Epidermal melanocyte (primary cell): ENCODE results near the gene TSPAN2.
A peak's percentile ranks its signal among the peaks of the same experiment; 100 is the strongest.

Experiments
- DNase-seq: peaks from one replicate; pipeline ENCODE4 v3.0.0; 2011; ENCODE audit warnings: low spot score; ENCODE audit not compliant: insufficient read length

The TSPAN2 gene

DNA sequence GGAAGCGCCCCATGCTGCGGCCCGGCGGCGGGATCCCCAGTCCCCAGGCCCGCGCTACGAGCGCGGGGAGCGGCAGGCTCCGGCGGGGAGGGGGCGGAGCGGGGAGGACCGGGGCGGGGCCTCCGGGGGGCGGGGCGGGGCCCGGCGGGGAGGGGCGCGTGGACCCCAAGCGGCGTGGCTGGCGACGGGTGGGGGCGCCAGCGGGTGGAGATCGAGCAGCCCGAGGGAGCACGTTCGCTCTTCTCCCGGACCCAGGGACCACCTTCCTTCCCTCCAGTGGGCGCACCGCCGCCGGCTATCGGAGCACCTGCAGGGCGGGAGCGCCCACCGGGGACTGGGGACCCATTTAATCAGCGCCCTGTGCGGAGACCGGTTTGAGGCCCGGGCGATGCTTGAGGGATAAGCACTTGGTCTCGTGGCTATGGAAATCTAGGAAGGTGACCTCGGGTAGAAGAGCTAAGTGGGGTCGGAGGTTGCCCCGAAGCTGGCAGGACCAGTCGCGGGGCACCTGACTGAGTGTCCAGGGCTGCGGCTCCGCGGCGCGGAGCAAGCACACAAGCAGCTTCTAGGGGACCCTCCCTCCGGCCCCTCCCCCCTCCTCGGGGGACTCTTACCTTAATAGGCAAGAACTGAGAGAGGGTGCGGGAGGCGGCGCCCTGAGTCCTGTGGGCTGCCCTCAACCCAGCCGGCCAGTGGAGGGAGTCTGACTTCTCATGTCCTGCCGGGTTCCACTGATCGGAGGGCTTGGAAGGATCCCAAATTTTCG, at the start of gene TSPAN2:
TSPAN2 (minus strand) TSS at position 84 of the 766 bp plus-strand sequence; CDS start at position 13, 71 bp downstream.
- no peak for DNase-seq

DNA sequence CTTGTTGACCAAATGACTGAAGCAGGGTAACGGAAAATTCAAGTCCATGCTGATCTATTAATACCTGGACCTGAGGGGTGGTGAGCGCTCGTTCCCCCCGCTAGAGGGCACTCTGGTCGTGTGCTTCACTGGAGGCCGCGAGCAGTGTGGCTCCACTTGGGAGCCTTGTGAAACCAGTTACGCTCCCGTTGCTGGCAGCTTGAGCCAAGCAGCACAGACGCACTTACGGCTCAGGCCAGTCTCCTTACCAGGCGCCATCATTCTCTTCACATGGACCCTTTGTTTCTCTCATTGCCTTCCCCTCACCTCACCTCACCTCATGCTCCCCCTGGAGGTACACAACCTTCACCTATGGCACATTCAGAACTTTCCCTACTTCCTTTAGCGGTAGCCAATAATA, 49.7 kb upstream of the TSPAN2 start:
- DNase-seq: peak; percentile 79

DNA sequence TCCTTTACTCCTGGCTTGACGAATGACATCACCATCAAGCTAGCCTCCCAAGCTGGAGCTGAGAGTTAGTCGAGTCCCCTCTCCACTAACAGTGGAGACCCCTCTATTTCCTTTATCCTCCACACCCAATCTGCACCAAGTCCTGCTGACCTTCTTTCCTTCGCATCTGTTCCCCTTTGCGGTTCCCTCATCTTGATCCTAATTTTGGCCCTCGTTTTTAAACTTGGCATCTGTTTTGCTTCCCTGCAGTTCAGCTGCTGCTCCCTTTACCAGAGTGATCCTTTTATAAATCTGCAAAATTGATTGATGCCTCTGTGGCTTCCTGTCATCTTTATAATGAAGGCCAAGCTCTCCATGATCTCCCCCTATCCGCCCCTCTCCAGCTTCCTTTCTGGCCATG, 49.0 kb upstream of the TSPAN2 start:
- DNase-seq: no peak

DNA sequence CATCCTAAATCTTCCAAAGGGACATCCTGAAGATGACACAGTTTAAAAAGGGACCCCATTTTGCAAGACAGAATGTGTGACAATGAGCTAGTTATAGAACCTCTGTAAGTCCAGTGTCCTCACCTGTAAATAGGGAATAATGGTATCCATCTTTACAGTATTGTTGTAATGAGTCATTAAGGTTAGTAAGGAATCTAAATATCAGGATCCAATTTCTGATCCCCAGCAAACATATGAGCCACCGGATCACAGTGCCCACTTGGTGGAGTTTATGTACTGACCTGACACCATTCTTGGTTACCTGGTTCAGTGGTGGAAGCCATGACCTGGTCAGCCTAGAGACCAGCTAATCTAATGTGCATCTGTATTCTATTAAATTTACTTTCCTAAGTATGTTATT, 47.9 kb upstream of the TSPAN2 start:
- no peak for DNase-seq

DNA sequence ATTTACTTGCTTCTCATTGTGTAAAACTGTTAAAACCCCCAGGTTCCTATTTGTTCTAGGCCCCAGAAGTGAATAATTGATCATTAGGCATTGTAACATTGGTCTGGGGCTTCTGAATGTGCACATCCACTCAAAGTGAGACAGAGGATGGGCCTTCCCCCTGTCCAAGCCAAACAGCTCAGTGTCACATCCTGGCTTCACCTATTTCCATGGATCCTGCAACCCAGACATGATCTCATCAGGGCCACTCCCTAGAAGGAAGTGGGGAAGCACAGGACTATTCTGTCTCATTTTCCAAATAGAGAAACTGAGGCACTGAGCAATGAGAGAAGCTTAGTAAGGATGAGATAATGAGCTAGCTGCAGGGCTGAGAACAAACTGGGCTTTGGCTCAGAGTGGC, 47.4 kb upstream of the TSPAN2 start:
- no peak for DNase-seq

DNA sequence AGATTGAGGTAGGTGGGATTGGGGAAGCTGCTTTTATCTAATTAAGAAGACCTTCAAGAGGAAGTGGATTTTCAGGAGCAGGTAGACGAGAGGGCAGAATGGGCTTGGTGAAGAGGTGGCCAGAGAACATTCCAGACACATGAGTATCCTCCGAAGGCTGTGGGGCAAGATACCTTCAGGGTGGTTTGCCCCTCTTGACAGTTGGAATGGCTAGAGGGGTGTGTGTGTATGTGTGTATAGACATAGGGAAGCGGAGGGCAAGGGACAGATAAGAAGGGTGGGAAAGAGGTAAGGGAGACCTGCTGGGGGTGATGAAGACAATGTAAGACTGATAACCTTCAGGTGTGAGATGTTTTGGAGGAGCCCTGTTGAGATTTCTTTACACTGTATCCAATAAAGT, 46.8 kb upstream of the TSPAN2 start:
- DNase-seq: no peak

DNA sequence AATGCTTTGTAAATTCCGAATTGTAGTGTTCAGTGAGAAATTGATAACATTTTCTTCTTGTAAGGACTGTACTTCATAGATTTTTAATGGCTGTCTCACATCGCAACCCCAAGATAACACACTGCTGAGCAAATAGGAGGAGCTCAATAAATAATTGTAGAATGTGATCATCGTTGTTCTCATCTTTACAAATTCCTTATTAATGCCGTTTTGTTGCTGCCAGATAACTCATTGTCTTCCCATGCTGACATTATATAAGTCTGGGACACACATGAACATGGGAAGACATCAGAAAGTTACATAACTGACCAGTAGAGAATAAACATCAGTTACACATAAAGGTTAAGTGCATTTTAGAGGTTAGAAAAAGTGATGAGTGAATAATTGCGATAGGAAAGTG, 46.4 kb upstream of the TSPAN2 start:
- no peak for DNase-seq

DNA sequence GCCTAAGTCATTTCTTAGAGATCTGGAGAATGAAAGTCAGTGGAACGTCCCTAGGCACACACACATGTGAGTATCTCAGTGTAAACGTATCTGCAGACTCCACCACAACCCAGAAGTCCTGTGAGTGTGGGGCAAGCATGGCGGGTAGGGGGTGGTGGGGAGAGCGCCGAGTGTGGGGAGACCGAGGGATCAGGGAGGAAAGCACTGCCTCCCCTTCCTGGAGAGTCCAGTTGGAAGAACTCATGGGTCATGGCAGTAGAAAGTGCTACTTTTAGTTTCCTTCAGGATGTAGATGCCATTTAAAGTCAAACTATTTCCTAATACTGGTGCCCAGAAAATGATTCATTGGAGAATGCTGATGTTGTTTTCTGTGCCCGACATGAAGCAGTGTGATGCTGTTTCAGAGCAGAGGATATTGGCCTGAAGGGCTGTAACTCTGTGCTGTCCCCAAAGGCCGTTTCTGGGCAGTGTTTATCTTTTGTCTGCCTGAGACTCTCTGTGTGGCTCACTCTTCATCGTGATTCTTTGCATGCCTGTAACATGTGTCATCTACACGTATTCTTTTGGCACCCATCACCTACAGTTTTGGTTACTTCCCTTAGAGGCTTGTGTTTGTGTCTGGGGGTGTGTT, 45.7 kb upstream of the TSPAN2 start:
- no peak for DNase-seq

DNA sequence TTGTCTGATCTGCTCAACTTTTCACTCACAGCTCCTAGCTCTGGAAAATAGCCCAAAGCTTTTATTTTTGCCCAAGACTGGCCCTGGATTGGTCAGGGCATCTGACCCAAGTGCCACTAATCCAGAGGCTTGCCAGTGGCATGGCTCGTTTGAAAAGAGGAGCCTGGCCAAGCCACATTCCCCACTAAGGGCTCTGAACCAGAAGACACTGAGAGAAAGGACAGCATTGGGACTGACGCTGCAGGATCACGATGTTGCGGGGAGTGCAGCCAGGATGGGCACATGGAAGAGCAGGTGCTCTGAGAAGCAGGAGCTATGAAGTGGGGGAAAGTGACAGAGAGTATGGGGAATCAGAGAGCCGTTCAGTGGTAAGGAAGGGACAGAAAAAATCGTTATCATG, 44.9 kb upstream of the TSPAN2 start:
- no peak for DNase-seq

DNA sequence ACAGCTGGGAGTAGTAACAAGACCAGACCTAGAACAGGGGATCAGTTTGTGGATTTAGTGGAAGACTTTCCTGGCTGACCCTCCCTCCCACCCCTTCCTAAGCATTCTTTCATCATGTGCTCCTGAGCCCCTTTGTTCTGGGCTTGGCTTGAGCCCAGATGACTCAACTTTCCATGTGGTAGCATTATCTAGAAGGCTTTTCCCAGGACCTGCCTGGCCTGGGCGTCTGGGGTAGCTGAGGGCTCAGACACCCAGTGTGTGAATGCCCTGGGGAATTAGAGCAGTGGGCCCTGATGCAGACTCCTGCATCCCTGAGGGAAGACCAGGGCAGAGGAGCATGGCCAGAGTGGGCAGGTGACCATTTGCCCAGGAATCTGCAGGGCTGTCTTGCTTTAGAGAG, 44.1 kb upstream of the TSPAN2 start:
- DNase-seq: no peak

DNA sequence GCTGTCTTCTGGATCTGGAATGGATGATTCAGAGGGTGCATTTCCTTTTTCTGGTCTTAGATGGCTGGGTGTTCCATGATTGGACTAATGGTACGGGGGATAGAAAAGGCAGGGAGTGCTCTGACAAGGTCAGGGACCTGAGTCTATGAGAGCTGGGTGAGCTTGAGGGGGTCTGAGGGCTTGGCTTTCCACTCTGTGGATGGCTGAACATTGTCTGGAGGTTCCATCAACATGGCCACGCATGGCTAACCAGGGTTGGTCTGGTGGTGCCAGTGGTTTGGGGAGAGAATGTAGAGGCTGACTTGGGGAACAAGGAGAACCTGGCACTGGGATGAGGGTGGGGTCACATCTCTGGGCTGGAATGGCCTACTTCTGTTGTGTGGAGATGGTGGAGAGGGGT, 41.5 kb upstream of the TSPAN2 start:
- DNase-seq: no peak

DNA sequence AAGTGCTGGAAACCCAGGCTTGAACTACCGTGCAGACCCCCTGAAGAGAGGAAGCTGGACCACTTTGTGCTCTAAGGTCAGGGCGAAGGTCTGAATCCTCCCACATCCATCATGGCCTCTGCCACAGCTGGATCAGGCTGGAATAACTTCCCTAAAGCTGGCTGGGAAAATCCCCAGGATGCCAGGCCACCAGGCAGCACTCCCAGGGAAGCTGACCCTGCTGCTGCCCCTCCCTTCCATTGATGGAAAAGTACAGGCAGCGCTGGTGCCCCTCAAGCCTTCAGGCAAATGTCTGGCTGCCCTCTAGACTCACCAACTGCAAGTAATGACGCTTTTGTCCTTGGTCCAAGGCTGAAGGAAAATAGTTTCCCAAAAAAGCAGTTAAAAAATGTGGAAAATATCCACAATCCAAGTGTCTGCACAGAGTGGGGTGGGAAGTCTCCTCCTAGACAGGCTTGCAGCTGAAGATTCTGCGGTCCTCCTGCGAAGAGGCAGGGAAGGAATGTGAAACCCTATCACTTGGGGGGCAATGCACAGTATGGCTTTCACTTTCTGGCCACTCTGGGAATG, 39.9 kb upstream of the TSPAN2 start:
- no peak for DNase-seq

DNA sequence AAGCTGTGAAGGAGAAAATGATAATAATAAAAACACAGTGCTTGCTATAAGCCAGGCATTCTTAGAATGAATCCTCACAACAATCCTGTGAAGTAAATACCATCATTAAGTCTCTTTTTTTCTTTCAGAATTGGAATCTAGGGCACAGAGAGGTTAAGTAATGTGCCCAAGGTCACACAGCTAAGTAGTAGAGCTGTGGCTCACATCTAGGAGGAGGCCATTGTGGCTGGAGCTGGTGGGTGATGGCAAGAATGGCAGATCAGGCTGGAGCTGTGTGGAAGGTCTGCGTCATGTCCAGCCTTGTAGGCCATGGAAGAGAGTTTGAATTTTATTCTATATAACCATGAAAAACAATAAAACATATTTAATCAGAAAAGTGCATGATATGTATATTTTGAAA, 38.2 kb upstream of the TSPAN2 start:
- DNase-seq: no peak

DNA sequence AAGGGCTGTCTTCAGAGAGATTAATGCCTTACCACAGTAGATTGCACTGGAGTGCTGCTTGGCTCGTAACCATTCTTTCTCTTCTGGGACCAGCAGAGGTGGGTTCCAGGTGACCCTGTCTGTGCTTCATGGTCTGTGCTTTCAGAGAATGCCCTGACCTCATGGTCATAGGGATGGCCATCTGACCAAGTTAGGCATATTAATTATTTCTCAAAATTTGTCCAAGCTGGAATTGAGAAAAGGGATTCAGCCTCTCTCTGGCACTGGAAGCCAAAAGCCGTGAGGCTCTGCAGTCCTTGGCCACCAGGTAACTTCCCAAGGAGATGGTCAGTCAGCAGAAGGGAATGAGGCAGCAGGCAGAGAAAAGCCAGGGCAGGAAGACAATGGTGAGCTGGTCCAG, 37.2 kb upstream of the TSPAN2 start:
- no peak for DNase-seq

DNA sequence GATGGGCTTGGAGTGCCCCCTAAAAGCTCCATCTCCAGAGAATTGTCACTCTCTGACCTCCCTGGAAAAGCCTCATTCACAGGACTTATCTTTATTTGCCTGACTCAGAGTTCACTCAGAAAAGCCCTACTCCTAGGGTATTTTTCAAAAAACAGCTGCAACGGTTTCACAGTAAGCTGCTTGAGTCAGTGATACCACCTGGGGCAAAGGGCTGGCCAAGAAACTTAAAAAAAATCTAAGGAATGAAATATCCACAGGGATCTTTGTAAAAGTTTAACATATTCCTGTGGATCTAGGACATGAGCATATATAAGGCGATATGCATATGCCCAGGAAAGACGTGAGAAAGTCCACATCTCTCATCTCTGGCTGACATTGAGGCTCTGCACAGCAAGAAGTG, 33.8 kb upstream of the TSPAN2 start:
- DNase-seq: no peak

DNA sequence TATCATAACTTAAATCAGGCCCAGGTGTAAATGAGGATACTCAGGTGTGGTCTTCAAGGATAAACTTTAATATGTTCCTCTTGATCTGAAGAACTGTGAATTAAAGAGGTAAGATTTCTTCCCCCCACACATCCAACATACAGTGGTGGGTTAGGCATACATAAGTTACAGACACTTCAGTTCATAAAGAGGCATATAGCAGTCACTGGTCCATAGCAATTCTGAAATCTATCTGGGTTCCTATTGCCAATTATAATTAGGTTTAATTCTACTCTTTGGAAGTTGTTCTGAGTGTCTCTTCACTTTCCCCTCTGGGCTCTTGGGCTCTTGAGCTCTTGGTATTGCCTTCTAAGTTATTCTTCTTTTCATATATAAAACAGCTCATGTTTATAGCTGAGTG, 32.5 kb upstream of the TSPAN2 start:
- no peak for DNase-seq

DNA sequence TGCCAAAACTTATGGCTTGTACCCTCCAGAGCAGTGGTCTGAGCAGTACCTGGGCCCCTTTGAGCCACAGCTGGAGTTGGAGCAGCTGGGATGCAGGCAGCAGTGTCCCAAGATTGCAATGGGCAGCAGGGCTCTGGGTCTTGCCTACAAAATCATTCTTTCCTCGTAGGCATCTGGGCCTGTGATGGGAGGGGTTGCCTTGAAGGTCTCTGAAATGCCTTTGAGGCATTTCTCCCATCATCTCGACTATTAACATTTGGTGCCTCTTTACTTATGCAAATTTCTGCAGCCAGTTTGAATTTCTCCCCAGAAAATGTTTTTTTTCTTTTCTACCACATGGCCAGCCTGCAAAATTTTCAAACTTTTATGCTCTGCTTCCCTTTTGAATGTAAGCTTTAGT, 31.0 kb upstream of the TSPAN2 start:
- no peak for DNase-seq

DNA sequence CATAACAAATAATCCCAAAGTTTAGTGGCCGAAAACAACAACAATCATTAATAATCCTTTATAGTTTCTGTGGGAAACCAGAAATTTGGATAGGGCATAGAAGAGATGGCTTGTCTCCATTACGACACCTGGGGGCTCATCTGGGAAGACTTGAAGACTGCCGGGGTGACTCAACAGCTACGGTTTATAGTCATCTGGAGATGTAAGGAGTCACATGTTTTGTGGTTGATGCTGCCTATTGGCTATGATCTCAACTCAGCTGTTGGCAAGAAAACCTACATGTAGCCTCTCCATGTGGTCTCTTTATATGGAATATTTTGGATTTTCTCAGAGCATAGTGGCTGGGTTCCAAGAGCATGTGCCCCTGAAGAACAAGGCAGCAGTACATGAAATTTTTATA, 29.3 kb upstream of the TSPAN2 start:
- DNase-seq: no peak

DNA sequence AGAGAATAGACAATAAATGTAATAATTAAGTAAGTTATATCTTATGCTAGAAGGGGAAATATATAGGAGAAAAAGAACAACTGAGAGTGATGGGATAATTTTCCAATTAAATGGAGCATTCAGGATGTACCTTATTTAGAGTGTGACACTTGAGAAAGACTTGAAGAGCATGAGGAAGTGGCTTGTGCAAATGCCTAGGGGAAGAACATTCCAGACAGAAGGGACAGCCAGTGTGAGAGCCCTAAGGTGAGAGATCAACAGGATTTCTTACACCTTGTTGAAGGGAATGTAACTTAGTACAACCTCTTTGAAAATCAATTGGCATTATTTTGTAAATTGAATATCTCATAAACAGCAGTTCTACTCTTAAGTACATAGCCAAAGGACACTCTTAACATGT, 28.8 kb upstream of the TSPAN2 start:
- no peak for DNase-seq

DNA sequence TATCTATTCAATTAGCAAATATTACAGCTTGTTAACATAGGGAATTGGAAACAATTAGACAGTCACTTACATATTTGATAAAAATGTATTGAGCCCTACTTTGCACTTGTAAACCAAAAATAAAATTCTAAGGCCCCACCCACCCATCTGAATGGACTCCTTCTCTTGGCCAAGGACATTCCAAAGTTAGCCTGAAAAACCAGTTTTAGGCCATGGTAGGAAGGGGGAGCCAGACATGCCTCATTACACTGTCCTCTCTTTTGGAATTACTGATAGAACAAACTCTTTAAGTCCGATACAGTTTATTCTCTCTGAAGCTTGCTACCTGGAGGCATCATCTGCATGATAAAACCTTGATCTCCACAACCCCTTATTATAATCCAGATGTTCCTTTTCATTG, 28.0 kb upstream of the TSPAN2 start:
- no peak for DNase-seq

DNA sequence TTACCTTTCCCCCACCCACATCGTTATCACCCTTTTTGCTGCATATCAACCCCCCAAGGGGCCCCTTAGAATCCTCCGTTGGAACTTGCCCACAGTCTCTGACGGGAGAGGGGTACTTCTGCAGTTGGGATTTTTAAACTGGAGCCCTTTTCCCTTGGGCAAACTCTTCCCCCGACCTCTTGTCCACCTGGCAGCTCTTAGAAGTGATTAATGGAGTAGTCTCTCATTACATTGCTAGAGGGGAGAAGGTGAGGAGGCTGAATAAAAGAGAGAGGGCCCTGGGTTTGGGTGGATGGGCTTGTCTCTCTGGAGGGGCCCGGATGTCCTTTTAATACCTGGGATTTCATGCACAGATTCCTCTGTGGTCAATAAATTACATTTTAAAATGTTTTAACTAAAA, 27.2 kb upstream of the TSPAN2 start:
- DNase-seq: no peak

DNA sequence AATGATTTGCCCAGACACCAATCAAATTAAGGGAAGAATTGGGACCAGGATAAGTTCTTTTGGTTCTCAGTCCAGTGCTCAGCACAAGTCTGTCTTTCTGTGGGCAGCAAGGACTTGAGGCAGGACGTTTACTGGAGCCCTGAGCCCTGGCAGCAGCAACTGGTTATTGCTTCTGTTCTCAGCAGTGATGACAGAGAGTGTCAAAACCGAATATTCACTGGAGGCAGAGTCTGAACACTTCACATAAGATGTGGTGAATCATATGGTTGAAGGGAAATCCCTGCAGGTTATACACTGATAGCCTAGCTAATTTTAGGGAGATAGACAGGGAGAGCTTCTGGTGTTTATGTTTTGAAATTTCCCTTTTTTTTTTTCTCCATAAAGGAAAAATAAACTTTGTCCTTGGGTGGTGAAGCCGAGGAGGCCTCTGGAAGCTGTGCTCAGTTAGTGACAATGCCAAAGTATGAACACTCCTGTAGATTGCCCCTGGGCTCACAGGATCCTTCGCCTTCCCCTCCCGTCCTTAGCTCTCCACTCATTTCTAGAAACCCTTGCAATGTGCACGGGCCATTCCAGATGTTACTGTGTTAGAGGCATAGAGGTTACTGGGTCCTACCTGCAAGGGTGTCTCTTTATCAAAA, 26.3 kb upstream of the TSPAN2 start:
- DNase-seq: no peak

DNA sequence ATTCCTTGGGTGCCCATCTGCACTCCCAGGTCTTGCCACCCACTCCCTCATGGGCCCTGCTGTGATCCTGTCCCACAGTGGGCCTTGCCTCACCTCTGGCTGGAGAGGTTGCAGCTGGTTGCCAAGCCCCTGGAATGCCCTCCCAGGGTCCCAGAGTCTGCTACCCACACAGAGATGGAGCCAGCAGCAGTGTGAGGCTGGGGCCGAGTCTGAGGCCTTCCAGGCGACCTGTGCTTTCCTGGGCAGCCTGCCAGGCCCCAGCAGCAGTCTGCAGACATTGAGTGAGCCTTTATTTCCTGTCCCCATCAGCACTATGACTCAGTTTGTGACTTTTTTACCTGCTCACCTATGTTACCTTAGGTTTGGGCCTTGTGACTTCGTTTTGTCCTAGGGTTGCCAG, 25.0 kb upstream of the TSPAN2 start:
- DNase-seq: no peak
